Fibroblast of pulmonary artery (primary cell): ENCODE results near the gene S100A8.

Experiments used
- DNase-seq: peaks from one replicate; pipeline ENCODE4 v3.0.0-alpha.2; 2010; ENCODE audit warnings: low read depth
- H3K4me3 ChIP-seq: replicated peaks from 2 replicates; pipeline ENCODE4 v1.5.1; 2011; ENCODE audit warnings: low read depth, mild to moderate bottlenecking, control low read depth, low read length, moderate library complexity
- TF ChIP-seq, protein P1 (sequence below): IDR thresholded peaks from 2 replicates; pipeline ENCODE4 v1.5.1; 2011; ENCODE audit warnings: mild to moderate bottlenecking, control low read depth, low read length, inconsistent platforms; ENCODE audit errors: missing control alignments

Gene S100A8

DNA sequence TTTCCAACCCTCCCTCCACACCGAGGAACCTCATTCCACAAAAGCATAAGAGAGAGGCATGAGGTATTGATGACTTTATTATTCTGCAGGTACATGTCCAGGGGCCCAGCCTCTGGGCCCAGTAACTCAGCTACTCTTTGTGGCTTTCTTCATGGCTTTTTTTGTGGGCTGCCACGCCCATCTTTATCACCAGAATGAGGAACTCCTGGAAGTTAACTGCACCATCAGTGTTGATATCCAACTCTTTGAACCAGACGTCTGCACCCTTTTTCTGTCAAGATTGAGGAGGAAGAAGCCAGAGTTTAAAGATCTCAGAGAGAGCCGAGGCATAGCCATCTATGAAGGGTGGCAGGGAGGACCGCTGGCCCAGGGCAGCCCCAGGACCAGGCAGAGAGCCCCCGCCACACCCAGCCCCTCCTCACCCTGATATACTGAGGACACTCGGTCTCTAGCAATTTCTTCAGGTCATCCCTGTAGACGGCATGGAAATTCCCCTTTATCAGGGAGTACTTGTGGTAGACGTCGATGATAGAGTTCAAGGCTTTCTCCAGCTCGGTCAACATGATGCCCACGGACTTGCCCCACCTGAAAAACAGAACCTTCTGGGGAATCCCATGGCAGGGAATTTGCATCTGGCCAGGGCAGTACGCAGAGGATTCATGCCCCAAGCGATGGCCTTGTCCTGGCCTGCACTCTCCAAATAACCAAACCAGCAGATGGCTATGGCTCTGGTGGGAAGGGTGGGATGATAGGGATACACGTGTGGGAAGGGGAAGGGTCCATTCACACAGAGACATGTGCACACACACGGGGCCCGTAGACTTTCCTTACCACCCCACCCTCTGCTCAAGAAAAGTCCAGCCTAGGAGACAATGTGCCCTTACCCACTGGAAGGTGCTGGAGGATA is 647 bp downstream of the S100A8 start:
- no peak overlapping the region for H3K4me3 ChIP-seq
- DNase-seq, result no peak
- TF ChIP-seq, protein P1, sequence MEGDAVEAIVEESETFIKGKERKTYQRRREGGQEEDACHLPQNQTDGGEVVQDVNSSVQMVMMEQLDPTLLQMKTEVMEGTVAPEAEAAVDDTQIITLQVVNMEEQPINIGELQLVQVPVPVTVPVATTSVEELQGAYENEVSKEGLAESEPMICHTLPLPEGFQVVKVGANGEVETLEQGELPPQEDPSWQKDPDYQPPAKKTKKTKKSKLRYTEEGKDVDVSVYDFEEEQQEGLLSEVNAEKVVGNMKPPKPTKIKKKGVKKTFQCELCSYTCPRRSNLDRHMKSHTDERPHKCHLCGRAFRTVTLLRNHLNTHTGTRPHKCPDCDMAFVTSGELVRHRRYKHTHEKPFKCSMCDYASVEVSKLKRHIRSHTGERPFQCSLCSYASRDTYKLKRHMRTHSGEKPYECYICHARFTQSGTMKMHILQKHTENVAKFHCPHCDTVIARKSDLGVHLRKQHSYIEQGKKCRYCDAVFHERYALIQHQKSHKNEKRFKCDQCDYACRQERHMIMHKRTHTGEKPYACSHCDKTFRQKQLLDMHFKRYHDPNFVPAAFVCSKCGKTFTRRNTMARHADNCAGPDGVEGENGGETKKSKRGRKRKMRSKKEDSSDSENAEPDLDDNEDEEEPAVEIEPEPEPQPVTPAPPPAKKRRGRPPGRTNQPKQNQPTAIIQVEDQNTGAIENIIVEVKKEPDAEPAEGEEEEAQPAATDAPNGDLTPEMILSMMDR, result no peak

DNA sequence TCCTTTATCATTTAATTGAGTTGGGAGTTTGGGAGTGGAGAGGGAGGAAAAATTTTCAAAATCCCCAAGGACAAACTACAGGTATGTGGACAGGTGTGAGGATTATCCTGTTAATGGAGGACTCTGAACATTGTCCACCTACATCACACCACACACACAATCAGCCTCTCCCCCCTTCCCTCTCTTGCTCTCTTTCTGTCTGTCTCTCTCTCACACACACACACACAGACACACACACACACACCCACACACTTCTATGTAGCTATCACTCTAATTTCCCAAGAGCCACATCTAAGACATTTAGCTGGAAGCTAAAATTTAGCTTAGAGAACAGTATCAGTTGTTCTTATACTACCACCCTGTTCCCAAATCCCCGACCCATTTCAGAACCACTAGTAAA is 1.5 kb downstream of the S100A8 start:
- TF ChIP-seq, protein P1, result no peak
- H3K4me3 ChIP-seq, result no peak overlapping the region

DNA sequence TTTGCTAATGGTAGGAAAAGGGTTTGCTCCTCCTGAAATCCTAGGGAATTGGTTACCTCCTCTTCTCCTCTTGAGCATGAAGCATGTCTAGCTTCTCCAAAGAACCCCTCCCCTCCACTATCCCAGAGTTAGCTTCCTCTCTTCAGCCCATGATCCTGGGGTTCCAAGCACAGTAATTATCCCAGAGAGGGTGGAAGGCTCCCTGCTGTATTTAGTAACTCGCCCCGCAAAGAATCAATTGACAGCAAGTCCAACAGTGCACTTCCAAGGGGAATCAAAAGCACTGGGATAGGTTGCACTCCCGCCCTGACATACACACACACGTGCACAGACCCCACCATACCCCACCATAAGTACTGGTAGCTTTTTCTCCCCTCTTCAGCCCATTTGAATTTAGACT is 3.1 kb downstream of the S100A8 start:
- no peak overlapping the region for H3K4me3 ChIP-seq
- no peak for DNase-seq
- TF ChIP-seq, protein P1, result no peak

More for the DNA sequence above, 1.5 kb downstream of the S100A8 start:
- DNase-seq, result no peak

DNA sequence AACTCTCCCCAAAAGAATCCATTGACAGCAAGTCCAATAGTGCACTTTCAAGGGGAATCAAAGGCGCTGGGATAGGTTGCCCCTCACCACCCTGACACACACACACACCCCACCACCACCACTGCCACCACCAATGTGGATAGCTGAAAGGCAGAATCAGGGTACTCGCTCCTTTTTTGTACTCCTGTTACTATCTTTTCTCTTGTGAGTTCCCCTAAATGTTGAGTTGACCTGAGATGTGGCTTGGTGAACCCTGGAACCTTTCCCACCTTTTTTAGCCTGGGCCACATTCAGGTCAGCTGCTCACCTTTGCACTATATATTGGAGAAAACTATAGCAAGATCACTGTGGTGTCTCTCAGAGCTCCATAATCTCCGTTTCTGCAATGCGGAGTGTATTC is 3.9 kb downstream of the S100A8 start:
- H3K4me3 ChIP-seq, result no peak overlapping the region
- TF ChIP-seq, protein P1, result no peak
- no peak for DNase-seq

DNA sequence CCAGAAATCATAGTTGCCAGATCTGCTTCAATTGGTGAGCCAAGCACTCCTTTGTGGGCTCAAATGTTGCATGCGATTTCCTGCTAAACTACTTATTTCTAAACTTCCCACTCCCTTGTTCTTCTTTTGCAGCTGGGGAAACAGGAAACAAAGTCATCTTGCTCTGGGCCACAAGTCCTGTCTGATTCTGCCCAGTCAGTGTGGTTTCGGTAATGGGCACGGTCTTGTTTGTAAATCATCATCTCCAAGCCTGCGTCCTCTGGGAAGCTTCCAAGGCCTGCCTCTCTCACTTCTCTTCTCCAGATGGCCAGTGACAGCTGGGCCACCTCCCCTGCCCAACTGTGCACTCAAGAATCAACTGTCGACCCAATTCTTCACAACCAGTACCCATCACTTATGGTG is 4.4 kb downstream of the S100A8 start:
- no peak for DNase-seq
- TF ChIP-seq, protein P1, result no peak
- no peak overlapping the region for H3K4me3 ChIP-seq

DNA sequence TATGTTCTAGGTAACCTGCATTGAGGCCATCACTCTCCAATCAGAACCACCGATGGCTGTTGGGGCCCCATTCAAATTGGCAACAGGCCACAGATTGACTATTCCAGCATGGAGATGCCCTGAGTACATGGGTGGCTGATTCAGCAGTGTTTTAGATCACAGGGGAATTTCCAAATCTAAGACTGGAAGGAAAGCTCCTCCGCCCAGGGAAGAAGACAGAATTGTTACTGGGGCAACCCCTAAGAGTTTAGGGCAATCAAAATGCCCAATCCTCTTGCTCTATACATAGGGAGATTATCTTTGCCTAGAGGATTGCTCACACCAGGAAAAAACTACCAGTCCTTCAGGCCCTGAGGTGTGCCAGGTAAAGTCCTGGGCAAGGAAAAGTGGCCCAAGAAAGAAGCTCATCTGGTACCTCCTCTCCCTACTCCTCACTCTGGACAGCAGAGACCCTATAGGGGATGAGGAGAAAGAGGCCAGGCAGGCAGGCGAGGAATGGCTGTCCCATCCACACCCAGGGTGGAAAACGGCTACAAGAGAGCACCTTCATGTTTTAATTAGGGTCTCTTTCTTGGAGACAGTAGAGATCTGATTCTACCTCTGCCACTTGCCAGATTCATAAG is 5.8 kb downstream of the S100A8 start:
- no peak for DNase-seq
- TF ChIP-seq, protein P1, result no peak
- H3K4me3 ChIP-seq, result no peak overlapping the region
